IMR-90 (cell line): ENCODE data around the gene NDUFB4. TPM values are rescaled to one million over a fixed set of nuclear protein-coding genes. Genes with fewer than 3 reads are reported as not detected.

Source experiments
- ATAC-seq: fragments of 200-7000 bp; cut with Tn5 transposase; 2 replicates; pipeline ENCODE4 v1.9.1; 2020; ENCODE audit warnings: low read depth, mild to moderate bottlenecking, moderate library complexity
- BruUV-seq: library from RNA; stranded (reverse); fragments of 400-500 nt; replicated peaks from 2 replicates; lab custom pipeline; 2021; lab: Mats Ljungman, UMichigan
- CTCF ChIA-PET: fragments of 300-600 bp; formaldehyde crosslinking; extraction: SDS; loops from one replicate; lab custom pipeline; 2021; ENCODE audit warnings: antibody characterized with exemption; lab: Yijun Ruan, JAX
- POLR2A ChIA-PET: fragments of 300-600 bp; sonication (Branson Sonifier 250); formaldehyde crosslinking; loops from one replicate; lab custom pipeline; 2022; ENCODE audit warnings: antibody characterized with exemption; ENCODE audit not compliant: unreplicated experiment; lab: Charles Lee
- DNase-seq: peaks from one replicate; pipeline ENCODE4 v3.0.0; 2013
- H2AFZ ChIP-seq: replicated peaks from 2 replicates; pipeline ENCODE3; 2013; ENCODE audit warnings: low read length, mild to moderate bottlenecking; ENCODE audit not compliant: poor library complexity
- H2AK5ac ChIP-seq: 2 replicates; pipeline ENCODE4 v1.6.1; 2013; ENCODE audit warnings: low read depth, low read length, inconsistent platforms
- H2AK9ac ChIP-seq: replicated peaks from 2 replicates; pipeline ENCODE3; 2013; ENCODE audit warnings: mild to moderate bottlenecking, low read depth, low read length, moderate library complexity; ENCODE audit not compliant: poor library complexity
- H2BK120ac ChIP-seq: 2 replicates; pipeline ENCODE4 v1.6.1; 2013; ENCODE audit warnings: low read depth, low read length, inconsistent platforms
- H2BK15ac ChIP-seq: 3 replicates; pipeline ENCODE4 v1.6.1; 2013; ENCODE audit warnings: low read depth, low read length, inconsistent platforms
- H2BK20ac ChIP-seq: 2 replicates; pipeline ENCODE4 v1.6.1; 2013; ENCODE audit warnings: low read depth, mild to moderate bottlenecking, inconsistent platforms, low read length, moderate library complexity
- H2BK5ac ChIP-seq: 2 replicates; pipeline ENCODE4 v1.6.1; 2013; ENCODE audit warnings: mild to moderate bottlenecking, low read depth, low read length, inconsistent platforms; ENCODE audit not compliant: poor library complexity, severe bottlenecking
- H3K14ac ChIP-seq: replicated peaks from 2 replicates; pipeline ENCODE4 v1.6.1; 2013; ENCODE audit warnings: low read depth, low read length, inconsistent platforms
- H3K18ac ChIP-seq: 2 replicates; pipeline ENCODE4 v1.6.1; 2013; ENCODE audit warnings: low read depth, low read length, control low read depth
- H3K23ac ChIP-seq: 2 replicates; pipeline ENCODE4 v1.6.1; 2013; ENCODE audit warnings: low read depth, low read length, inconsistent platforms
- H3K27ac ChIP-seq: 2 replicates; pipeline ENCODE4 v1.5.1; 2013; ENCODE audit warnings: mild to moderate bottlenecking, control low read depth, low read length; ENCODE audit not compliant: insufficient read depth
- H3K27me3 ChIP-seq: 2 replicates; pipeline ENCODE4 v1.6.1; 2013; ENCODE audit warnings: low read length; ENCODE audit not compliant: control insufficient read depth, insufficient read depth
- H3K36me3 ChIP-seq: 2 replicates; pipeline ENCODE4 v1.6.1; 2013; ENCODE audit warnings: low read length, mixed read lengths; ENCODE audit not compliant: control insufficient read depth, insufficient read depth
- H3K4ac ChIP-seq: 2 replicates; pipeline ENCODE4 v1.6.1; 2013; ENCODE audit warnings: low read depth, low read length, inconsistent platforms
- H3K4me1 ChIP-seq: 2 replicates; pipeline ENCODE4 v1.6.1; 2013; ENCODE audit warnings: low read length, mixed read lengths; ENCODE audit not compliant: control insufficient read depth, insufficient read depth
- H3K4me2 ChIP-seq: 2 replicates; pipeline ENCODE4 v1.6.1; 2013; ENCODE audit warnings: low read depth, mild to moderate bottlenecking, control low read depth, low read length, moderate library complexity
- H3K4me3 ChIP-seq: 2 replicates; pipeline ENCODE4 v1.5.1; 2013; ENCODE audit warnings: low read depth, mild to moderate bottlenecking, control low read depth, low read length, moderate library complexity; ENCODE audit not compliant: insufficient read depth
- H3K56ac ChIP-seq: 2 replicates; pipeline ENCODE4 v1.6.1; 2013; ENCODE audit warnings: low read length, inconsistent platforms; ENCODE audit not compliant: insufficient read depth; ENCODE audit errors: extremely low read depth
- H3K79me1 ChIP-seq, 2 experiments: 2 replicates each; pipeline ENCODE4 v1.6.1; 2013; ENCODE audit warnings: low read length in 2 of 2, inconsistent platforms in 1 of 2, low read depth in 1 of 2
- H3K9ac ChIP-seq: 2 replicates; pipeline ENCODE4 v1.6.1; 2013; ENCODE audit warnings: low read depth, low read length, control low read depth
- H3K9me1 ChIP-seq: 2 replicates; pipeline ENCODE4 v1.6.1; 2013; ENCODE audit warnings: low read length, inconsistent platforms; ENCODE audit not compliant: insufficient read depth
- H3K9me3 ChIP-seq: 2 replicates; pipeline ENCODE4 v1.6.1; 2013; ENCODE audit warnings: low read length; ENCODE audit not compliant: control insufficient read depth, insufficient read depth
- H4K20me1 ChIP-seq: 2 replicates; pipeline ENCODE4 v1.6.1; 2013; ENCODE audit warnings: low read length, inconsistent platforms; ENCODE audit not compliant: insufficient read depth
- H4K5ac ChIP-seq: 2 replicates; pipeline ENCODE4 v1.6.1; 2013; ENCODE audit warnings: mild to moderate bottlenecking, low read depth, low read length, control low read depth
- H4K8ac ChIP-seq, 2 experiments: 2 replicates each; pipeline ENCODE4 v1.6.1; 2013; ENCODE audit warnings: low read depth in 2 of 2, low read length in 2 of 2, control low read depth in 1 of 2, inconsistent platforms in 1 of 2
- H4K91ac ChIP-seq: 2 replicates; pipeline ENCODE4 v1.6.1; 2013; ENCODE audit warnings: low read depth, low read length, inconsistent platforms; ENCODE audit not compliant: insufficient read depth
- BHLHE40 ChIP-seq: fragments of 150-350 bp; IDR thresholded peaks from 2 replicates; pipeline ENCODE4 v1.6.1; 2016; ENCODE audit warnings: mild to moderate bottlenecking, low read depth, low read length
- CHD1 ChIP-seq: IDR thresholded peaks from 2 replicates; pipeline ENCODE4 v1.6.1; 2012; ENCODE audit warnings: low read depth, low read length, improper control_type of control experiment
- FOS ChIP-seq: fragments of 150-350 bp; IDR thresholded peaks from 2 replicates; pipeline ENCODE4 v1.6.1; 2016; ENCODE audit warnings: low read depth, low read length
- MAFK ChIP-seq: IDR thresholded peaks from 2 replicates; pipeline ENCODE4 v1.6.1; 2012; ENCODE audit warnings: low read depth, low read length, improper control_type of control experiment
- MXI1 ChIP-seq: IDR thresholded peaks from 2 replicates; pipeline ENCODE4 v1.6.1; 2012; ENCODE audit warnings: low read depth, mild to moderate bottlenecking, low read length, moderate library complexity, borderline replicate concordance
- NFE2L2 ChIP-seq: fragments of 150-350 bp; IDR thresholded peaks from 2 replicates; pipeline ENCODE4 v1.6.1; 2016; ENCODE audit warnings: low read depth, mild to moderate bottlenecking, low read length
- RAD21 ChIP-seq: IDR thresholded peaks from 2 replicates; pipeline ENCODE4 v1.6.1; 2012; ENCODE audit warnings: low read length, improper control_type of control experiment
- RFX5 ChIP-seq: IDR thresholded peaks from 2 replicates; pipeline ENCODE4 v1.8.0; 2012; ENCODE audit warnings: low read depth, mild to moderate bottlenecking, low read length, moderate library complexity
- SMC3 ChIP-seq: fragments of 150-350 bp; IDR thresholded peaks from 2 replicates; pipeline ENCODE4 v1.6.1; 2016; ENCODE audit warnings: low read depth, mild to moderate bottlenecking, antibody characterized with exemption, low read length, moderate library complexity
- WGBS, 2 experiments: methylation state at CpG; one replicate each; pipeline versions ENCODE4 v1.1.5 to v1.1.7; 2013; ENCODE audit warnings: missing lambda C conversion rate in 2 of 2; ENCODE audit not compliant: insufficient read length in 1 of 2; ENCODE audit errors: extremely low coverage in 2 of 2; 5-methylcytosine and 5-hydroxymethylcytosine counted together
- dilution Hi-C: fragments of 300-500 bp; cut with HindIII; formaldehyde crosslinking; loops from one replicate; pipeline ENCODE4 v1.14.3; 2018; ENCODE audit warnings: low sequenced_read_pairs; ENCODE audit not compliant: unreplicated experiment
- in situ Hi-C: fragments of 300-500 bp; cut with MboI; formaldehyde crosslinking; loops from 3 replicates; pipeline ENCODE4 v1.14.3; 2019; ENCODE audit warnings: low sequenced_read_pairs, inconsistent platforms, mixed read lengths
- intact Hi-C: fragments of 100-400 bp; cut with micrococcal nuclease; formaldehyde crosslinking; loops from 2 replicates; pipeline ENCODE4 v1.10.0; 2022
- polyA plus RNA-seq, 3 experiments: library from polyadenylated mRNA; depleted of rRNA; stranded (reverse); fragments of >200 nt; gene quantifications; 2 replicates each; pipeline ENCODE4 v1.2.3, GENCODE V29; 2012; ENCODE audit warnings: low replicate concordance in 1 of 3
- total RNA-seq: library from RNA; depleted of rRNA; stranded (reverse); fragments of >200 nt; gene quantifications from 2 replicates; pipeline ENCODE4 v1.2.3, GENCODE V29; 2012
- TF ChIP-seq, protein P1 (sequence below): fragments of 150-350 bp; IDR thresholded peaks from 2 replicates; pipeline ENCODE4 v1.6.1; 2017; ENCODE audit warnings: mild to moderate bottlenecking, antibody characterized with exemption, low read length, low read depth

The NDUFB4 gene
- total and polyA plus RNA-seq, 2 of the 4 experiments (the other 2 are of a cell fraction), result 53.9 to 278 TPM

DNA sequence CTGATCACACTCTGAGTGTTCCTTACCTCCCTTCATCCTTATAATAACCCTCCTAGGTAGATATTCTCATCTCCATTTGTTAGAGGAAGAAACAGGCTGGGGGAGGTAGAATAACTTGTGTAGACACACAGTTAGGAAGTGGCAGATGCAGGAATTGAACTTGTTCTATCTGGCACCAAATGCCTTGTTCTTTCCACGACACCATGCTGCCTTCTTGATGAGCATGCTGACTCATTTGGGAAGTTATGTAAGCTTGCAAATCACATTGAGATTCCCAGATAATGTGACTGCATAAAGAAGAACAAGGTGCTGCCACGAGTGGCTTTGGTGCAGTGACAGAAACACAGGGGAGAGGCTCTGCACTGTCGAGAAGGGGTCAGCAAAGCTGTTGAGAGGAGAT lies 27.5 kb upstream of the NDUFB4 start:
- H3K4ac ChIP-seq, result no peak overlapping the region
- ChIA-PET POLR2A (no interaction called here), CTCF (interaction anchor here (0.6 to 1.5 kb wide), 5 partner anchors 10 to 228 kb away, joined by 3 to 4 read pairs (median 3); partner anchors contain the start of genes GTF2E1 and RABL3)
- no peak overlapping the region for H4K5ac ChIP-seq
- H3K23ac ChIP-seq, result no peak overlapping the region
- H3K27ac ChIP-seq, result no peak overlapping the region
- ATAC-seq, result no peak
- no peak overlapping the region for H2BK15ac ChIP-seq
- no peak overlapping the region for H2AK9ac ChIP-seq
- H3K79me1 ChIP-seq, result no peaks in the 10 kb centered on the region
- no peak overlapping the region for H3K4me2 ChIP-seq
- H2BK20ac ChIP-seq, result no peak overlapping the region
- no peaks in the 10 kb centered on the region for H3K9me3 ChIP-seq
- no TSS peak for BruUV-seq
- H3K18ac ChIP-seq, result no peak overlapping the region
- H2BK5ac ChIP-seq, result no peak overlapping the region
- WGBS, 2 experiments, result no CpG with 5 or more reads among the region's 3 CpGs
- 0 out of 2 replicates have a peak, but pooled peaks cover 2% of the 10 kb centered on the region for H3K4me1 ChIP-seq
- no peak overlapping the region for H2AK5ac ChIP-seq
- no peak overlapping the region for H2BK120ac ChIP-seq
- H4K20me1 ChIP-seq, result no peaks in the 10 kb centered on the region
- in situ Hi-C loops (loop anchor here (25.0 kb wide), 1 partner anchor 919 kb away; no protein-coding TSS in a partner anchor), dilution Hi-C loops (no loop called here), intact Hi-C loops (loop anchor here (10.0 kb wide), 1 partner anchor 576 kb away; no protein-coding TSS in a partner anchor)
- no peak overlapping the region for H2AFZ ChIP-seq
- no peak overlapping the region for H4K8ac ChIP-seq
- TF ChIP-seq NFE2L2 (no peak), RFX5 (no peak), RAD21 (no peak), CHD1 (no peak), SMC3 (no peak), FOS (no peak), MXI1 (no peak), MAFK (no peak), BHLHE40 (no peak)
- TF ChIP-seq, protein P1, sequence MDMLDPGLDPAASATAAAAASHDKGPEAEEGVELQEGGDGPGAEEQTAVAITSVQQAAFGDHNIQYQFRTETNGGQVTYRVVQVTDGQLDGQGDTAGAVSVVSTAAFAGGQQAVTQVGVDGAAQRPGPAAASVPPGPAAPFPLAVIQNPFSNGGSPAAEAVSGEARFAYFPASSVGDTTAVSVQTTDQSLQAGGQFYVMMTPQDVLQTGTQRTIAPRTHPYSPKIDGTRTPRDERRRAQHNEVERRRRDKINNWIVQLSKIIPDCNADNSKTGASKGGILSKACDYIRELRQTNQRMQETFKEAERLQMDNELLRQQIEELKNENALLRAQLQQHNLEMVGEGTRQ, result no peak
- H3K9me1 ChIP-seq, result 0 out of 2 replicates have a peak, but pooled peaks cover 2% of the 10 kb centered on the region
- no peak overlapping the region for H3K4me3 ChIP-seq
- H3K9ac ChIP-seq, result no peak overlapping the region
- no peak overlapping the region for H3K56ac ChIP-seq
- H3K36me3 ChIP-seq, result no peaks in the 10 kb centered on the region
- H4K91ac ChIP-seq, result no peak overlapping the region
- H3K14ac ChIP-seq, result no peak overlapping the region
- no peaks in the 10 kb centered on the region for H3K27me3 ChIP-seq
- DNase-seq, result peak; percentile 36
